Measurements from ENCODE around the gene MAPRE2.

DNA sequence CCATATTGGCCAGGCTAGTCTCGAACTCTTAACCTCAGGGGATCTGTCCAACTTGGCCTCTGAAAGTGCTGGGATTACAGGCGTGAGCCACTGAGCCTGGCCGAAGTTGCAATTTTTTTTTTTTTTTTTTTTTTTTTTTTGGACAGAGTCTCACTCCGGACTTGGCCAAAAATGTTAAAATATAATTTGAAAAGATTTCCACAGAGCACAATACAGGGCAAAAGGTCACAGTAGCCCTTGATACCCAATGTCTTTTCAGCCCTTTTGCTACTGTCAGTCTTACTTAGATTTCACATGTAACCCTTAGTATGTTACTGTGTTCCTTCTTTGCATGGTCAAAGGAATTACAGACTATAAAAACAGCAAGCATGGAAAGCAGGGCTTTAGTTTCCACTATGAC lies 42.6 kb upstream of the MAPRE2 start:
- TF ChIP-seq, protein P1, sequence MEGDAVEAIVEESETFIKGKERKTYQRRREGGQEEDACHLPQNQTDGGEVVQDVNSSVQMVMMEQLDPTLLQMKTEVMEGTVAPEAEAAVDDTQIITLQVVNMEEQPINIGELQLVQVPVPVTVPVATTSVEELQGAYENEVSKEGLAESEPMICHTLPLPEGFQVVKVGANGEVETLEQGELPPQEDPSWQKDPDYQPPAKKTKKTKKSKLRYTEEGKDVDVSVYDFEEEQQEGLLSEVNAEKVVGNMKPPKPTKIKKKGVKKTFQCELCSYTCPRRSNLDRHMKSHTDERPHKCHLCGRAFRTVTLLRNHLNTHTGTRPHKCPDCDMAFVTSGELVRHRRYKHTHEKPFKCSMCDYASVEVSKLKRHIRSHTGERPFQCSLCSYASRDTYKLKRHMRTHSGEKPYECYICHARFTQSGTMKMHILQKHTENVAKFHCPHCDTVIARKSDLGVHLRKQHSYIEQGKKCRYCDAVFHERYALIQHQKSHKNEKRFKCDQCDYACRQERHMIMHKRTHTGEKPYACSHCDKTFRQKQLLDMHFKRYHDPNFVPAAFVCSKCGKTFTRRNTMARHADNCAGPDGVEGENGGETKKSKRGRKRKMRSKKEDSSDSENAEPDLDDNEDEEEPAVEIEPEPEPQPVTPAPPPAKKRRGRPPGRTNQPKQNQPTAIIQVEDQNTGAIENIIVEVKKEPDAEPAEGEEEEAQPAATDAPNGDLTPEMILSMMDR (IDR thresholded peaks at IDR 0.05) = no peak
- TF ChIP-seq POLR2A (IDR thresholded peaks at IDR 0.05) = no peak

Measured in adrenal gland (tissue), 5 donors.